Measurements from ENCODE around the gene DDX42. TPM values are rescaled to one million over a fixed set of nuclear protein-coding genes. Genes with fewer than 3 reads are reported as not detected.

Gene DDX42
- total and polyA plus RNA-seq, 7 donors, result 30.7 to 136 (median 82.0) TPM

DNA sequence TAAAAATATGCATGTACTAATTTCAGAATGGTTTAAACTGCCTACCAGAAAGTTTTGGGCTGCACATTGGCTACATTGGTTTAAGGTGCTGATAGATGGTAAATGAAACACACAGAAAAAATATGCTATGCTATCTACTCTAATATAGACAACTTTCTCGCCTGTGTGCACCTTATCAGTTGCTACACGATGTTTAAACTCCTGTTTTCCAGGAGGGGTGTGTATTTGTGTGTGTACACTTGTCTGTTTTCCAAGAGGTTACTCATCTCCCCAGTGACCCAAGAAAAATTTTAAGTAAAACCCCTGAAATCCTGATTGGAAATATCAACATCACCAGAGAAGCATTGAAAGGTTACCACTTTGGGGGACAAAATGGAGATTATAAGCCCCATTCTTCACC is 31.6 kb downstream of the DDX42 start:
- H3K36me3 ChIP-seq, result peaks cover 31 to 100% (median 68%) of the 10 kb centered on the region in 4 donors
- 64 to 90% methylated on average over 2 of the region's 2 CpGs for WGBS, 2 donors
- H3K9me3 ChIP-seq, result no peaks in the 10 kb centered on the region
- H3K4me3 ChIP-seq, result no peak overlapping the region
- DNase-seq, result no peak
- intact Hi-C loops (cut with DNase I), result no loop called here
- no peaks in the 10 kb centered on the region for H3K27me3 ChIP-seq
- no peak overlapping the region for H3K27ac ChIP-seq
- TF ChIP-seq, protein P1, sequence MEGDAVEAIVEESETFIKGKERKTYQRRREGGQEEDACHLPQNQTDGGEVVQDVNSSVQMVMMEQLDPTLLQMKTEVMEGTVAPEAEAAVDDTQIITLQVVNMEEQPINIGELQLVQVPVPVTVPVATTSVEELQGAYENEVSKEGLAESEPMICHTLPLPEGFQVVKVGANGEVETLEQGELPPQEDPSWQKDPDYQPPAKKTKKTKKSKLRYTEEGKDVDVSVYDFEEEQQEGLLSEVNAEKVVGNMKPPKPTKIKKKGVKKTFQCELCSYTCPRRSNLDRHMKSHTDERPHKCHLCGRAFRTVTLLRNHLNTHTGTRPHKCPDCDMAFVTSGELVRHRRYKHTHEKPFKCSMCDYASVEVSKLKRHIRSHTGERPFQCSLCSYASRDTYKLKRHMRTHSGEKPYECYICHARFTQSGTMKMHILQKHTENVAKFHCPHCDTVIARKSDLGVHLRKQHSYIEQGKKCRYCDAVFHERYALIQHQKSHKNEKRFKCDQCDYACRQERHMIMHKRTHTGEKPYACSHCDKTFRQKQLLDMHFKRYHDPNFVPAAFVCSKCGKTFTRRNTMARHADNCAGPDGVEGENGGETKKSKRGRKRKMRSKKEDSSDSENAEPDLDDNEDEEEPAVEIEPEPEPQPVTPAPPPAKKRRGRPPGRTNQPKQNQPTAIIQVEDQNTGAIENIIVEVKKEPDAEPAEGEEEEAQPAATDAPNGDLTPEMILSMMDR (IDR thresholded peaks at IDR 0.05), result no peak
- no peak for TF ChIP-seq EP300 (IDR thresholded peaks at IDR 0.05)
- TF ChIP-seq POLR2AphosphoS5 (IDR thresholded peaks at IDR 0.05), result no peak
- no peak for TF ChIP-seq POLR2A (IDR thresholded peaks at IDR 0.05)
- H3K4me1 ChIP-seq, result no peaks in the 10 kb centered on the region

DNA sequence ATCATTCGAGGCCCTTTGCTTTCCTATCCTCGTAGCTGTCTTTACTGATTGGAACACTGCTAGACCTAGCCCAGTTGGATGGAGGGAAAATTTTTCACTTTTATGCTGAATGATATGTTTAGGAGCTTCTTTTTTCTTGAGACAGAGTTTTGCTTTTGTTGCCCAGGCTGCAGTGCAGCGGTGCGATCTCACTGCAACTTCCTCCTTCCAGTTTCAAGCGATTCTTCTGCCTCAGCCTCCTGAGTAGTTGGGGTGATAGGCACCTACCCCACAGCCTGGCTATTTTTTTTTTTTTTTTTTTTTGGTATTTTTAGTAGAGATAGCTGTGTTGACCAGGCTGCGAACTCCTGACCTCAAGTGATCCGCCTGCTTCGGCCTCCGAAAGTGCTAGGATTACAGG is 36.0 kb downstream of the DDX42 start:
- Histone ChIP-seq H3K4me1 (no peaks in the 10 kb centered on the region), H3K36me3 (peaks cover 60 to 99% (median 89%) of the 10 kb centered on the region in 4 donors), H3K4me3 (no peak overlapping the region), H3K9me3 (no peaks in the 10 kb centered on the region), H3K27ac (no peak overlapping the region), H3K27me3 (no peaks in the 10 kb centered on the region)
- intact Hi-C loops (cut with DNase I), result no loop called here
- 91 to 92% methylated on average over 9 of the region's 9 CpGs for WGBS, 2 donors
- DNase-seq, result no peak
- TF ChIP-seq POLR2A (IDR thresholded peaks at IDR 0.05), result no peak
- TF ChIP-seq POLR2AphosphoS5 (IDR thresholded peaks at IDR 0.05), result no peak
- TF ChIP-seq EP300 (IDR thresholded peaks at IDR 0.05), result no peak
- TF ChIP-seq, protein P1 (IDR thresholded peaks at IDR 0.05), result no peak

DNA sequence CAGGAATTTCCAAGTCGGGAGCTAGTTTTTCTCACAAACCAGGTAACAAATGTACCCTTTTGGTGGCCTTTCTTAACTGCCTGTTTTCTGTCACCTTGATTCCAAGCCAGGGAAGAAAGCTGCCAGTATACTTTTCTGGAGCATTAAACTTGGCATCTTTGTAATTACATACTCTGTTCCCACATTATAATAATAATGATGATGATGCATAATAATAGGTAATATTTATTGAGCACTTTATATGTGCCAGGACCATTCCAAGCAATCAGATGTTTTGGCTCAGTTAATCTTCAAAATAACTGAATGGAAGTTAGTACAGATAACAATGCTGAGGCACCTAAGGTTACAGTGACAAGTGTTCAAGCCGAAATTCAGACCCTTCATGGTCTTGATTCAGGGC is 42.2 kb downstream of the DDX42 start:
- Histone ChIP-seq H3K36me3 (peaks cover 63 to 99% (median 92%) of the 10 kb centered on the region in 4 donors), H3K27ac (no peak overlapping the region), H3K9me3 (no peaks in the 10 kb centered on the region), H3K4me3 (no peak overlapping the region), H3K27me3 (no peaks in the 10 kb centered on the region), H3K4me1 (no peaks in the 10 kb centered on the region)
- intact Hi-C loops (cut with DNase I), result no loop called here
- no peak for TF ChIP-seq POLR2A (IDR thresholded peaks at IDR 0.05)
- no peak for TF ChIP-seq EP300 (IDR thresholded peaks at IDR 0.05)
- TF ChIP-seq POLR2AphosphoS5 (IDR thresholded peaks at IDR 0.05), result no peak
- TF ChIP-seq, protein P1 (IDR thresholded peaks at IDR 0.05), result no peak
- DNase-seq, result no peak
- WGBS, 2 donors, result 87 to 93% methylated on average over 2 of the region's 2 CpGs

DNA sequence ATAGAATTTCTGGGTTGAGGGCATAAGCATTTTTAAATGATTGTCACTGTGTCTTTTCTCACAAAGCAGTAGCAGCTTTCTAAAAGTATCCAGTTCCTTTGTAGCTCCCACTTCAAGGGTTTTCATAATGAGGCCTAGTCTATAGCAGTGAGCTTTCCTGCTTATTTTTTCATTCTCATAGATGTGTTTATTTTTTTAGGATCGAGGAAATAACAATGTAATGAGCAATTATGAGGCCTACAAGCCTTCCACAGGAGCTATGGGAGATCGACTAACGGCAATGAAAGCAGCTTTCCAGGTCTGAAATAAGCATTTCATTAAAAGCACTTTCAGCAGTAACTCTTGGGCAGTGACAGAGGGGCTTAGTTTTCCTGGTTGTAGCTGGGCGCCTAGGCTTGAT is 42.7 kb downstream of the DDX42 start:
- Histone ChIP-seq H3K9me3 (no peaks in the 10 kb centered on the region), H3K4me1 (no peaks in the 10 kb centered on the region), H3K27me3 (no peaks in the 10 kb centered on the region), H3K36me3 (peaks cover 63 to 99% (median 92%) of the 10 kb centered on the region in 4 donors), H3K4me3 (no peak overlapping the region), H3K27ac (no peak overlapping the region)
- intact Hi-C loops (cut with DNase I), result no loop called here
- 92 to 93% methylated on average over 4 of the region's 4 CpGs for WGBS, 2 donors
- DNase-seq, result no peak
- no peak for TF ChIP-seq EP300 (IDR thresholded peaks at IDR 0.05)

DNA sequence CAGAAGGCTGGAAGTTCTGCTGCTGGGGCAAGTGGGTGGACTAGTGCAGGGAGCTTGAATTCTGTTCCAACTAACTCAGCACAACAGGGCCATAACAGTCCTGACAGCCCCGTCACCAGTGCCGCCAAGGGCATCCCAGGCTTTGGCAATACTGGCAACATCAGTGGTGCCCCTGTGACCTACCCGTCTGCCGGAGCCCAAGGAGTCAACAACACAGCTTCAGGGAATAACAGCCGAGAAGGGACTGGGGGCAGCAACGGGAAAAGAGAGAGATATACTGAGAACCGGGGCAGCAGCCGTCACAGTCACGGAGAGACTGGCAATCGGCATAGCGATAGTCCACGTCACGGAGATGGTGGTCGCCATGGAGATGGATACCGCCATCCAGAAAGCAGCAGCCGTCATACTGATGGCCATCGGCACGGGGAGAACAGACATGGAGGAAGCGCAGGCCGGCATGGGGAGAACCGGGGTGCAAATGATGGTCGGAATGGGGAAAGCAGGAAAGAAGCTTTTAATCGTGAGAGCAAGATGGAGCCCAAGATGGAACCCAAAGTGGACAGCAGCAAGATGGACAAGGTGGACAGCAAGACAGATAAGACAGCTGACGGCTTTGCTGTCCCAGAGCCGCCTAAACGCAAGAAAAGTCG is 43.9 kb downstream of the DDX42 start:
- WGBS, 2 donors, result 96% methylated on average over 27 of the region's 27 CpGs
- no peak overlapping the region for H3K27ac ChIP-seq
- DNase-seq, result no peak
- no peaks in the 10 kb centered on the region for H3K9me3 ChIP-seq
- intact Hi-C loops (cut with DNase I), result no loop called here
- no peak for TF ChIP-seq EP300 (IDR thresholded peaks at IDR 0.05)
- TF ChIP-seq POLR2A (IDR thresholded peaks at IDR 0.05), result no peak
- H3K4me3 ChIP-seq, result no peak overlapping the region
- no peaks in the 10 kb centered on the region for H3K27me3 ChIP-seq
- H3K36me3 ChIP-seq, result peaks cover 58 to 99% (median 88%) of the 10 kb centered on the region in 4 donors
- no peaks in the 10 kb centered on the region for H3K4me1 ChIP-seq

DNA sequence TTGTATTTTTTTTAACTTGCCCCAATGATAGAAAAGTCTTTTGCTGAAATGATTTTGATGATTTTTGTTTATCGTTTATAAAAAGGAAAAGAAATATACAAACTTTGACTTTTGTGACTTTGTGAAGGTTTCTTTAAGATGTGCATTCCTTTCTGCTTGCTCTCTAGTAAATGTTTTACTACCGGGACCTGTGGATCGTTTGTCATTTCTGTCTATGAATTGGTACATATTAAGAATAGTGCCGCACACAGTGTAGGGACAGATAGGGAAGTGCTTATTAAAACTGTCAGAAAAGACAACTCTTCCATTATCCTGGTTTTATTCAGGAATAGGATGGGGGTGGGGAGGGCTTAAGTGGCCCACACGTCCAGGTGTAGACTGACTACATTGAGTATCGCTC is 45.2 kb downstream of the DDX42 start:
- peaks cover 59 to 99% (median 88%) of the 10 kb centered on the region in 4 donors for H3K36me3 ChIP-seq
- WGBS, 2 donors, result 28 to 66% methylated on average over 6 of the region's 6 CpGs
- peak overlapping the region in 1 of 4 donors; percentile 35 for H3K27ac ChIP-seq
- H3K9me3 ChIP-seq, result no peaks in the 10 kb centered on the region
- TF ChIP-seq POLR2AphosphoS5 (IDR thresholded peaks at IDR 0.05), result no peak
- no peak for TF ChIP-seq EP300 (IDR thresholded peaks at IDR 0.05)
- TF ChIP-seq, protein P1 (IDR thresholded peaks at IDR 0.05), result no peak
- TF ChIP-seq POLR2A (IDR thresholded peaks at IDR 0.05), result no peak
- no peak for DNase-seq
- H3K4me3 ChIP-seq, result no peak overlapping the region
- no peaks in the 10 kb centered on the region for H3K4me1 ChIP-seq
- intact Hi-C loops (cut with DNase I), result no loop called here
- H3K27me3 ChIP-seq, result no peaks in the 10 kb centered on the region
